ENCODE measurements around the gene ASCC1. TPM values are rescaled to one million over a fixed set of nuclear protein-coding genes. Genes with fewer than 3 reads are reported as not detected.
A peak's percentile ranks its signal among the peaks of the same experiment; 100 is the strongest.

Gene ASCC1
- total RNA-seq, 3 donors from 2014 or later = 18.0 to 23.6 (median 21.4) TPM

DNA sequence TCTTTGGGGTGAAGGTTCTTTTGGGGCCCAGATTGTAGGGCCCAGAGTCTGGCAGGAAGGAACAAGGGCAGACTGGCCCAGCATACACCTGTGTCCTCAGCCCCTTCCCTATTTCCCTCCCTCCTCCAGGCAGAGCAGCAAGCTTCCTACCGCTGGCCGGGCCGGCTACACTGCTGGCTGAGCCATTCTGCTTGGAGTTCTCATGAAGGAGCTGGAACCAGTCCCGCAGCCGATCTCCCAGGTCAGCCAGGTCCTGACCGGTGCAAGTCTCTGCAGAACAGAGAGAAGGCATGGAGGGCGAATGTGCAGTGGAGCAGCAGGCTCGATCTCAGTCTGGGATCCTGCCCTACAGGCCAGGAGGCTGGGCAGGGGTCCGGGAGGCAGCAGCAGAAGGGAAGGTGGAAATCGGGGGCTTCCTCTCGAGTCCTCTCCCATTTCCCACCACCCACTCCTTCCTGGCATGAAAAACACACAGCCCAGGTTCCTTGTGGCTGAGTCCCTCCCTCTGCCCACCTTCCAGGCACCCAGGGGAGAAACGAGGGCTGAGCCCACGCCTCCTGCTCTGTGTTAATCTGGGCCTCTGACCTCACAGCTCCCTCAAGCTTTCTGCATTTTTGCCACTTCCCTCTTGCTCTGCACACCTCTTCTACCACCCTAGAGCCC is 148.5 kb downstream of the ASCC1 start:
- Histone ChIP-seq H3K9me3 (no peaks in the 10 kb centered on the region), H3K4me1 (ENCODE audit: low read depth) (no peaks in the 10 kb centered on the region), H3K4me3 (no peak overlapping the region), H3K36me3 (ENCODE audit: low read depth) (no peaks in the 10 kb centered on the region)
- DNase-seq (peak in 1 of 3 donors; percentile 17), ATAC-seq (no peak)
- intact Hi-C loops (cut with DNase I, micrococcal nuclease) = no loop called here
- no peak for TF ChIP-seq CTCF (IDR thresholded peaks at IDR 0.05)

- no peak for TF ChIP-seq CTCF (IDR thresholded peaks at IDR 0.05)
- no peak for ATAC-seq
- Histone ChIP-seq H3K36me3 (ENCODE audit: low read depth) (no peaks in the 10 kb centered on the region), H3K4me3 (no peak overlapping the region), H3K4me1 (ENCODE audit: low read depth) (no peaks in the 10 kb centered on the region), H3K9me3 (no peaks in the 10 kb centered on the region)
- intact Hi-C loops (cut with DNase I, micrococcal nuclease) = no loop called here
- peak in 1 of 3 donors; percentile 32 for DNase-seq
These were observed 149.5 kb downstream of the ASCC1 start for GRCh38 chr10:72066318-72067284.

GRCh38 chr10:72065439-72066025 is 150.5 kb downstream of the ASCC1 start:
- TF ChIP-seq CTCF (IDR thresholded peaks at IDR 0.05) = no peak
- no peaks in the 10 kb centered on the region for H3K9me3 ChIP-seq
- ATAC-seq = peak; percentile 8
- H3K36me3 ChIP-seq (ENCODE audit: low read depth) = no peaks in the 10 kb centered on the region
- peak in 1 of 3 donors; percentile 42 for DNase-seq
- intact Hi-C loops (cut with DNase I, micrococcal nuclease) = no loop called here
- no peaks in the 10 kb centered on the region for H3K4me1 ChIP-seq (ENCODE audit: low read depth)
- H3K4me3 ChIP-seq = no peak overlapping the region

DNA sequence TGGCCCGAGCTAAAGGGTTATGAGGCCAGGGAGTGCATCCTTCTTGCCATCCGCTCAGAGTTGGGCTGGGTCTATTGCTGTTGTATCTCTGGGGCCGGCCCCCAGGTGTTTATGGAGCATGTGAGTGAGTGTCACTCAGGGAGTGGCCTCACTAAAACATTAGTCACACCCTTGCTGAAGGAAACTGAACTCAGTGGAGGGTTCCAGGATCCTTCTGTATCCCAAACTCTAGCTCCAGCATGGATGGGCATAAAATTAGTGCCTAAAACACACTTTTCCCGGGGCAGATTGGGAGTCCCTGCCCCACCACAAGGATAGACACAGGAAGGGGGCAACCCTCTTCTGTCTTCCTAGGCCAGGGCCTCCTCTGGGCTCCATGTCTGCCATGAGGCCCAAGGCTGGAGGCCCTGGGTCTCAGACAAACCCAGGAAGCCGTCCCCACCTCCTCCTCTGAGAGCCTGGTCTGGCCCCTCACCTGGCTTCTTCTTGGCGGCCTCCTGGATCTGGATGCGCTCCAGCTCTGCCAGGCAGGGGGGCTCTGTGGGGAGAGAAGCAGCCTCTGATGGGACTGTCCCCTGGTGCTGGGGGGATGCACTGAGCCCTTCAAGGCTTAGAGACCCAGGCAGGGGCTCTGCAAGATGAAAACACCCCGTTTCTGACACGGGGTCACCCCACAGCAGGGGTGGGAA is 152.2 kb downstream of the ASCC1 start:
- no peaks in the 10 kb centered on the region for H3K36me3 ChIP-seq (ENCODE audit: low read depth)
- no peak for TF ChIP-seq CTCF (IDR thresholded peaks at IDR 0.05)
- H3K4me3 ChIP-seq = no peak overlapping the region
- peak; percentile 69 to 83 (median 75) for DNase-seq
- no peaks in the 10 kb centered on the region for H3K9me3 ChIP-seq
- H3K4me1 ChIP-seq (ENCODE audit: low read depth) = no peaks in the 10 kb centered on the region
- ATAC-seq = peak; percentile 94
- intact Hi-C loops (cut with DNase I, micrococcal nuclease) = no loop called here
